ENCODE data around the gene CCS.

CCS gene

GRCh38 chr11:66609721-66610617, 17.0 kb downstream of the CCS start:
- no peak overlapping the region for H3K9ac ChIP-seq (ENCODE audit: low read length)
- no peaks in the 10 kb centered on the region for H3K9me2 ChIP-seq (replicated peaks; ENCODE audit: insufficient read depth, low read length)
- H3K79me2 ChIP-seq (ENCODE audit: insufficient read depth, low read length), result no peaks in the 10 kb centered on the region
- no peak overlapping the region for H2AFZ ChIP-seq (ENCODE audit: low read depth, low read length, severe bottlenecking)
- H3K27me3 ChIP-seq (ENCODE audit: low read length), result no peaks in the 10 kb centered on the region
- H3K36me3 ChIP-seq (ENCODE audit: low read length), result no peaks in the 10 kb centered on the region
- no peak overlapping the region for H3K4me2 ChIP-seq (ENCODE audit: low read depth, low read length, poor library complexity, severe bottlenecking)
- H3K9me3 ChIP-seq (ENCODE audit: insufficient read depth, low read length), result no peaks in the 10 kb centered on the region
- H4K20me1 ChIP-seq (ENCODE audit: low read depth, low read length), result no peaks in the 10 kb centered on the region
- H3F3A ChIP-seq (ENCODE audit: insufficient read depth), result no peaks in the 10 kb centered on the region
- no peak overlapping the region for H3K27ac ChIP-seq (ENCODE audit: low read depth, low read length)
- H3K4me3 ChIP-seq (ENCODE audit: insufficient read depth, low read length, poor library complexity, severe bottlenecking), result no peak overlapping the region
- no peak for TF ChIP-seq EZH2phosphoT487 (conservative IDR thresholded peaks at IDR 0.05; ENCODE audit: low read length)
- no peak for TF ChIP-seq CTCF (IDR thresholded peaks at IDR 0.05; ENCODE audit: insufficient read depth, low read length, poor library complexity, severe bottlenecking)

DNA sequence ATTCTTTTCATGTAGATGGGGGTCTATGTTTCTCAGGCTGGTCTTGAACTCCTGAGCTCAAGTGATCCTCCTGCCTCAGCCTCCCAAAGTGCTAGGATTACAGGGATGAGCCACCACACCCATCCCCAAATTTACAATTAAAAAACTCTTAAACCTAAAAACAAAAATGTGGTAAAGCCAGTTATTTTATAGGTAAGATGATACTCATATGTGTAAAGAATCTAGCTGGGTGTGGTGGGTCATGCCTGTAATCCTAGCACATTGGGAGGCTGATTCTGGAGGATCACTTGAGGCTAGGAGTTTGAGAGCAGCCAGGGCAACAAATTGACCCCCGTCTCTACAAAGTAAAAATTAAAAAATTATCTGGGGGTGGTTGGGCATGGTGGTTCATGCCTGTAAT, 19.5 kb downstream of the CCS start:
- no peak for TF ChIP-seq EZH2phosphoT487 (conservative IDR thresholded peaks at IDR 0.05; ENCODE audit: low read length)
- TF ChIP-seq CTCF (IDR thresholded peaks at IDR 0.05; ENCODE audit: insufficient read depth, low read length, poor library complexity, severe bottlenecking), result no peak
- H3K9me3 ChIP-seq (ENCODE audit: insufficient read depth, low read length), result no peaks in the 10 kb centered on the region
- no peak overlapping the region for H3K4me3 ChIP-seq (ENCODE audit: insufficient read depth, low read length, poor library complexity, severe bottlenecking)
- H3K27ac ChIP-seq (ENCODE audit: low read depth, low read length), result no peak overlapping the region
- H4K20me1 ChIP-seq (ENCODE audit: low read depth, low read length), result peaks cover 4% of the 10 kb centered on the region; the same call in 1 of the 2 replicates
- no peak overlapping the region for H3K9ac ChIP-seq (ENCODE audit: low read length)
- H3K9me2 ChIP-seq (replicated peaks; ENCODE audit: insufficient read depth, low read length), result no peaks in the 10 kb centered on the region
- peaks cover 10% of the 10 kb centered on the region for H3K79me2 ChIP-seq (ENCODE audit: insufficient read depth, low read length)
- H2AFZ ChIP-seq (ENCODE audit: low read depth, low read length, severe bottlenecking), result no peak overlapping the region
- H3K36me3 ChIP-seq (ENCODE audit: low read length), result no peaks in the 10 kb centered on the region; the same call in 1 of the 2 replicates
- H3K27me3 ChIP-seq (ENCODE audit: low read length), result no peaks in the 10 kb centered on the region
- no peaks in the 10 kb centered on the region for H3F3A ChIP-seq (ENCODE audit: insufficient read depth)
- H3K4me2 ChIP-seq (ENCODE audit: low read depth, low read length, poor library complexity, severe bottlenecking), result no peak overlapping the region

- H3K9me3 ChIP-seq (ENCODE audit: insufficient read depth, low read length), result no peaks in the 10 kb centered on the region
- no peak overlapping the region for H3K9ac ChIP-seq (ENCODE audit: low read length)
- peaks cover 5% of the 10 kb centered on the region; the same call in 1 of the 2 replicates for H3K36me3 ChIP-seq (ENCODE audit: low read length)
- H3K9me2 ChIP-seq (replicated peaks; ENCODE audit: insufficient read depth, low read length), result no peaks in the 10 kb centered on the region
- H3K79me2 ChIP-seq (ENCODE audit: insufficient read depth, low read length), result peaks cover 26% of the 10 kb centered on the region
- H3K27me3 ChIP-seq (ENCODE audit: low read length), result no peaks in the 10 kb centered on the region
- 0 out of 2 replicates have a peak, but pooled peaks cover 4% of the 10 kb centered on the region for H3F3A ChIP-seq (ENCODE audit: insufficient read depth)
- H4K20me1 ChIP-seq (ENCODE audit: low read depth, low read length), result peaks cover 20% of the 10 kb centered on the region
- no peak overlapping the region for H2AFZ ChIP-seq (ENCODE audit: low read depth, low read length, severe bottlenecking)
- H3K4me2 ChIP-seq (ENCODE audit: low read depth, low read length, poor library complexity, severe bottlenecking), result no peak overlapping the region
- H3K4me3 ChIP-seq (ENCODE audit: insufficient read depth, low read length, poor library complexity, severe bottlenecking), result no peak overlapping the region
- no peak overlapping the region for H3K27ac ChIP-seq (ENCODE audit: low read depth, low read length)
- TF ChIP-seq EZH2phosphoT487 (conservative IDR thresholded peaks at IDR 0.05; ENCODE audit: low read length) (no peak), CTCF (IDR thresholded peaks at IDR 0.05; ENCODE audit: insufficient read depth, low read length, poor library complexity, severe bottlenecking) (no peak)
Measured at GRCh38 chr11:66614073-66614472, 21.1 kb downstream of the CCS start.
